ENCODE results near the gene ETV7.

Gene ETV7

DNA sequence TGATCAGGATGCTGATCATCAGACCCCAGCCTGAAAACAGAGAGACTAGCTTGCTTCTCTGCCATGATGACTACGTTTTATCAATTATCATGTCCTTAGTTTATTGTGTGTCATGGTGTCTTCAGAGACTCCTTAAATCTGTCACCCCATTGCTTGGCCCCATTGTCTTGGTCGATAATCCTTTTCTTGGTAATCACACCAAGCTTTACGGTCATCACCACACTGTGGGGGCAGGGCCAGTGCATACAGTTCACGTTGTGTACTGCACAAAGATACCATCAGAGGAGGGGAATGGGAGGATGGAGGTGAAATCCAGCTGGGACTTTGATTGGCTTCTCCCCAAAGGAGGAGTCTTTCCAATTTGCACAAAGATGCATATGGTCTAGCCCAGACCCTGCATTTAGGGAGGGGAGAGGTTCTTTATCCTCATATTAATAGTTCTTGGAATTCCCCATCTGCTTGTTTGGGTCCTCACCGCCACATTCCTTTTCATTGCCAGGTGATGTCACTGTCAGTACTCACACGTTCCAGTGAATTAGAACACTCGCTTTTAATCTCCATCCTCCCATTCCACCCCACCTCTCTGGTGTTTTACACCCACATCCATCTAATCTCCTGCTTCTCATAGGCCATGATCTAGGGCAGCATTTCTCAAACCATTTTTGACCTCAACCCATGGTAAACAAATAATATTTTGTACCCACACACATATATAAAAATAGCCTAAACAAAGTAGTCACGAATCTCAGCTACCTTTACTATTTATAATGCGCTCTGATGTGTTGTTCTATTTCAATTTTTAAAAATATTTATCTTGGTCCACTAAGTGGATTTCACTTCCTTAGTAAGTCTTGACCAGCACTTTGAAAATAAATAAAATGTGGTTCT, 5.7 kb downstream of the ETV7 start:
- Mint-ChIP-seq H3K36me3 (ENCODE audit: low read depth) (no peaks in the 10 kb centered on the region), H3K4me3 (no peak overlapping the region), H3K27me3 (ENCODE audit: low read depth) (peaks cover 58% of the 10 kb centered on the region), H3K27ac (no peak overlapping the region), H3K9me3 (no peaks in the 10 kb centered on the region), H3K4me1 (peaks cover 6% of the 10 kb centered on the region)
- TF ChIP-seq, protein P1, sequence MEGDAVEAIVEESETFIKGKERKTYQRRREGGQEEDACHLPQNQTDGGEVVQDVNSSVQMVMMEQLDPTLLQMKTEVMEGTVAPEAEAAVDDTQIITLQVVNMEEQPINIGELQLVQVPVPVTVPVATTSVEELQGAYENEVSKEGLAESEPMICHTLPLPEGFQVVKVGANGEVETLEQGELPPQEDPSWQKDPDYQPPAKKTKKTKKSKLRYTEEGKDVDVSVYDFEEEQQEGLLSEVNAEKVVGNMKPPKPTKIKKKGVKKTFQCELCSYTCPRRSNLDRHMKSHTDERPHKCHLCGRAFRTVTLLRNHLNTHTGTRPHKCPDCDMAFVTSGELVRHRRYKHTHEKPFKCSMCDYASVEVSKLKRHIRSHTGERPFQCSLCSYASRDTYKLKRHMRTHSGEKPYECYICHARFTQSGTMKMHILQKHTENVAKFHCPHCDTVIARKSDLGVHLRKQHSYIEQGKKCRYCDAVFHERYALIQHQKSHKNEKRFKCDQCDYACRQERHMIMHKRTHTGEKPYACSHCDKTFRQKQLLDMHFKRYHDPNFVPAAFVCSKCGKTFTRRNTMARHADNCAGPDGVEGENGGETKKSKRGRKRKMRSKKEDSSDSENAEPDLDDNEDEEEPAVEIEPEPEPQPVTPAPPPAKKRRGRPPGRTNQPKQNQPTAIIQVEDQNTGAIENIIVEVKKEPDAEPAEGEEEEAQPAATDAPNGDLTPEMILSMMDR (IDR thresholded peaks at IDR 0.05; ENCODE audit: unreplicated experiment in 3 of 3): no peak

DNA sequence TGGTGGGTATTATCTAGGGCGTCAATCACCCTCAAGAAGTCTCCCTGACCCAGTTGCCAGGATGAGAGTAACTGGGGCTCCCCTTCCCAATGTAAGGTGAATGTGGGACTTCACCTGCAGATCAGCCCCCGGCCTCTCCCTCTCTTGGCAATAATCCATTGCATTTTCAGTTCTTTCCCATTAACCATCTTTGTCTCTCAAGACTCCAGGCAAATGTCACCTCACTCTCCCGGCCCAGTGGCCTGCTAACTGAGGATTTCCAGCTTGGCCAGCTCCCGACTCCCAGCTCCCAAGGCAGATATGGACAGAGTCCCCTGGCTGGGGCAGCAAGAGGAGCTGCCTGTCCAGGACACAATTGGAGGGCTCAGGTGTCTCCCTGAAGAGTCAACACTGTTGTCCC, 7.3 kb downstream of the ETV7 start:
- no peaks in the 10 kb centered on the region for H3K9me3 Mint-ChIP-seq
- H3K36me3 Mint-ChIP-seq (ENCODE audit: low read depth): no peaks in the 10 kb centered on the region
- H3K4me3 Mint-ChIP-seq: no peak overlapping the region
- no peak overlapping the region for H3K27ac Mint-ChIP-seq
- no peaks in the 10 kb centered on the region for H3K4me1 Mint-ChIP-seq
- peaks cover 42% of the 10 kb centered on the region for H3K27me3 Mint-ChIP-seq (ENCODE audit: low read depth)
- TF ChIP-seq, protein P1 (IDR thresholded peaks at IDR 0.05; ENCODE audit: unreplicated experiment in 3 of 3): no peak

DNA sequence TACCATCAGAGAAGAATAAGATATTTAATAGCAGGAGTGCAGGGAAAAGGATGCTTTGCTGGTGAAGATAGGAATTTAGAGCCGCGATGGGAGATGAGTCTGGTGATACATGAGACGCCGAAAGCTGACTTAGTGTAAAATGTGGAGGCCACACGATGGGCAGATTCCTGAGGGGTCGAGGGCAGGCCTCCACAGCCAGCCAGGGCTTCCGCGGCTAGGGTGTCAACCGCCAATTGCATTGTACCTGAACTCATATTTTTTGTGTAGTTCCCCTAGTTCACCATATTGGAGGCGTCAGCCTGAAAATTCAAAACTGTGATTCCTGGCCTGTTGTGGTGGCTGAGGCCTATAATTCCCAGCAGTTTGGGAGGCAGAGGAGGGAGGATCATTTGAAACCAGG, 8.5 kb downstream of the ETV7 start:
- TF ChIP-seq, protein P1 (IDR thresholded peaks at IDR 0.05; ENCODE audit: unreplicated experiment in 3 of 3): no peak
- no peaks in the 10 kb centered on the region for H3K4me1 Mint-ChIP-seq
- no peaks in the 10 kb centered on the region for H3K9me3 Mint-ChIP-seq

DNA sequence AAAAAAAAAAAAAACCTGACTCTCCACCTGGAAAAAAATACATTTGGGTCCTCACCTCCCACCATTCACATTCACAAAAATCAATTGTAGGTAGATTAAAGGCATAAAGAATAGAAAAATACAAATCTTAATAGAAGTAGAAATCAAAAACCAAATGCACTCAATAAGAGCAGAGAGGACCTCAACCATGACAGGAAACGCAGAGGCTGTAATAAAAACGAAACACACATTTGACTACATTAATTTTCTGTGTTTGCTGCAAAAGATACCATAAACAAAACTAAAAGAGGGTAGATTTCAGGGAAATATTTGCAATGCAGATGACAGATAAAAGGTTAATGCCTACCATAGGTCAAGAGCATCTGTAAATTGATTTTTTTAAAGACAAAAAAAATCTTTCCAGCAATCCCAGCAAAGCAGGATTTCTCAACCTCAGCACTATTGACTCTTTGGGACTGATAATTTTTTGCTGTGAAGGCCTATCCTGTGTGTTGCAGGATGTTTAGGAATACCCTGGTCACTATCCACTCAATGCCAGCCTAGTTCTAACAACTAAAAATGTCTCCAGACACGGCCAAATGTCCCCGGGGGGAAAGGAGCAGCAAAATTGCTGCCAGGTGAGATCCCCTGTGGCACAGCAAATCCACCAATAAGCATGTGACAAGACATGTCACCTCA, 9.1 kb downstream of the ETV7 start:
- no peaks in the 10 kb centered on the region for H3K36me3 Mint-ChIP-seq (ENCODE audit: low read depth)

More for the DNA sequence above, 8.5 kb downstream of the ETV7 start:
- Mint-ChIP-seq H3K27me3 (ENCODE audit: low read depth) (peaks cover 33% of the 10 kb centered on the region), H3K27ac (no peak overlapping the region), H3K36me3 (ENCODE audit: low read depth) (no peaks in the 10 kb centered on the region), H3K4me3 (no peak overlapping the region)

DNA sequence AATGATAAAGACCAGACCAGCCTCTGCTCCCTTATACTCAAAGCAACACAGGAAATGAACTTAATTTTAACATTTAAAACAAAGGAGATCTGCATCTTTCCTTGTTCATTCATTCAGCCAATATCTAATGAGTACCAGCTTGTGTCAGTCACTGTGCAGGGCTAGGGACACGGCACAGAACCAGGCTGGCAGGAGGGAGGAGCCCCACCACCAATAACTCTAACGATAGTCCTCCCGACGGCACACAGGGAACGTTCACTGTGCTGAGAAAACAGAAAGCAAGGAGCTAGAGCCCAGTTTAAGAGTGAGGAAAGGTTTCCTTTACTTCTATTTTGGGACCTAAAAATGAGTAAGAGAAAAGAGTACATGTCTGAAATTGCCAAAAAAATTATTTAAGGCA, 9.9 kb downstream of the ETV7 start:
- H3K36me3 Mint-ChIP-seq (ENCODE audit: low read depth): no peaks in the 10 kb centered on the region
- H3K9me3 Mint-ChIP-seq: no peaks in the 10 kb centered on the region
- no peak overlapping the region for H3K4me3 Mint-ChIP-seq
- H3K4me1 Mint-ChIP-seq: no peaks in the 10 kb centered on the region
- peaks cover 23% of the 10 kb centered on the region for H3K27me3 Mint-ChIP-seq (ENCODE audit: low read depth)
- TF ChIP-seq, protein P1 (IDR thresholded peaks at IDR 0.05; ENCODE audit: unreplicated experiment in 3 of 3): no peak
- no peak overlapping the region for H3K27ac Mint-ChIP-seq

More for the DNA sequence above, 9.1 kb downstream of the ETV7 start:
- no peaks in the 10 kb centered on the region for H3K9me3 Mint-ChIP-seq
- H3K4me1 Mint-ChIP-seq: no peaks in the 10 kb centered on the region
- H3K27me3 Mint-ChIP-seq (ENCODE audit: low read depth): peaks cover 31% of the 10 kb centered on the region
- no peak overlapping the region for H3K4me3 Mint-ChIP-seq
- TF ChIP-seq, protein P1 (IDR thresholded peaks at IDR 0.05; ENCODE audit: unreplicated experiment in 3 of 3): no peak
- no peak overlapping the region for H3K27ac Mint-ChIP-seq

Measured in nephron (organoid).